NCI-H2196 treated with DMSO at 0.1 percent for 48 hours (cell line): ENCODE data around the gene ASCL2.

Experiments
- DNase-seq: peaks from one replicate; lab custom pipeline; 2025; ENCODE audit not compliant: unreplicated experiment; lab: John Stamatoyannopoulos, UW

Gene ASCL2, protein sequence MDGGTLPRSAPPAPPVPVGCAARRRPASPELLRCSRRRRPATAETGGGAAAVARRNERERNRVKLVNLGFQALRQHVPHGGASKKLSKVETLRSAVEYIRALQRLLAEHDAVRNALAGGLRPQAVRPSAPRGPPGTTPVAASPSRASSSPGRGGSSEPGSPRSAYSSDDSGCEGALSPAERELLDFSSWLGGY

DNA sequence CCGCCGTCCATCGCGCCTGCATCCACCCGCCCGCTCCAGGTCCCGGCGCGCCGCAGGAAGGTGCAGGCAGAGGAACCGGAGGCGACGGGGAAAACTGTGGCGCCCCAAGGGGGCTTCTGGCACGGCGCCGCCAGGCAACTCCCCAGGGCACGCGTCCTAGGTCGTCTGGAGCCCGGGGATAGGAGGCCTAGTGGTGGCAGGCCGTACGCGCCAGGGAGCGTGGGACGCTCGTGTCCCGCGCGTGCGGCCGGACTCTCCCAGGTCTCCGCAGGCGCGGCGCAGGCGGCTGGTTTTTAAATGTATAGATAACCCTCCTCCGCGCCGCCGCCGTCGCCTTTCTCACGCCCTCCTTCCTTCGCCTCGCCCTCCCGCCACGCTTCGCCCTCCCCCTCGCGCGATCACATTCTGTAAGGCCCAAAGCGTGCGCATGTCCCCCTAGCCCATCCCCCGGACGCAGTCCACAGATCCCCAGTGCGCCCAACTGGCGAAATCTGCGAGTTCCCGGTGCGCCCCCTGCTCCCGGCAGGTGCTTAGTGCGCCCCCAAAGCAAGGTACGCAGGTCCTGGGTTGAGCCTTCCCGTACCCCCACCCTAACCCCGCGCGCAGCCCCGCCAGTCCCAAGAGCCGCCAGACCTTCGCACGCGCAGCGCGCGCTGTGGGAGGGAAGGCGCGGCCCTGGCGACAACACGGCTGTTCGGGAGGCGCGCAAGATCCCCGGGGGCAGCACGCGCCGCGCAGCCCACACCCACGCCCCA is at the start of gene ASCL2:
Gene ASCL2 (minus strand): TSS at position 267 of the 755 bp plus-strand sequence. CDS start 256 bp downstream, at position 11.
- no peak for DNase-seq

DNA sequence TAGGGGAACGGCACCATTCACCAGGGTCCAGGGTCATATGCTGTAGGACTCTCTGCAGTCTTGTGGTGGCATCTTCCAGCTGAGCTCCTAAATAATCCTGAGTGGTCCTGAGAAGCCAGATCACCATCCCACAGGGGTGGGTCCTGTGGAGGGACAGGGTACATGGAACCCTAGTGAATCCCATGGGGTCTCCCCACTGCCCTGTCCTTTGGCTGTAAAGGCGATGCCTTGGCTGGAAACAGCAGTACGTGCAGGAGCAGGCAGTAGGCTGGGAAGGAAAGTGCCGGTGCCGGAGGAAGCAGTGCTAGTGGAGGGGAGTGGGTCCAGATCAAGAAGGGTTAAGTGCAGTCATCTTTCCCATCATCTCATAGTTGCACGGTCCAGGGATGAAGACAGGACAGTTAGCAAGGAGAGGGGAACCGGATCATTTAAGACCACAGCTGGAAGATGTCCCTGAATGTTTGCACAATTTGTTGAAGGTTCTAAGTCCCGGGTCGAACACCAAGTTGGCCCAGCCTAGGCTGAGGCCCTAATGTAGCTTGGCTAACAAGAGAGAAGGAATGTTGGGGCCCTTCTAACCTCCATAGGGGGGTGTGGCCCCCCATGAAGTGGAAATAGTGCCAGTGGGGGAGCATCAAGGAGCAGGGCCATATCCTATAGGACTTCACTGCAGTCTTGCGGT is 49.5 kb upstream of the ASCL2 start:
- no peak for DNase-seq

DNA sequence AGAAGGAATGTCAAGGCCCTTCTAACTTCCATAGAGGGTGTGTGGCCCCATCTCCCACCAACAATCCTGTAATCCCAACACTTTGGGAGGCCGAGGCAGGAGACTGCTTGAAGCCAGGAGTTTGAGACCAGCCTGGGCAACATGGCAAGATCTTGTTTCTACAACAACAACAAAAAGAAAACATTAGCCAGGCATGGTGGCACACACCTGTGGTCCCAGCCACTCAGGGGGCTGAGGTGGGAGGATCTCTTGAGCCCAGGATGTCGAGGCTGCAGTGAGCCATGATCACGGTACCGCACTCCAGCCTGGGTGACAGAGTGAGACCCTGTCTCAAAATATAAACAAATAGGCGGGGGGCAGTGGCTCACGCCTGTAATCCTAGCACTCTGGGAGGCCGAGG is 48.3 kb upstream of the ASCL2 start:
- DNase-seq, result no peak

DNA sequence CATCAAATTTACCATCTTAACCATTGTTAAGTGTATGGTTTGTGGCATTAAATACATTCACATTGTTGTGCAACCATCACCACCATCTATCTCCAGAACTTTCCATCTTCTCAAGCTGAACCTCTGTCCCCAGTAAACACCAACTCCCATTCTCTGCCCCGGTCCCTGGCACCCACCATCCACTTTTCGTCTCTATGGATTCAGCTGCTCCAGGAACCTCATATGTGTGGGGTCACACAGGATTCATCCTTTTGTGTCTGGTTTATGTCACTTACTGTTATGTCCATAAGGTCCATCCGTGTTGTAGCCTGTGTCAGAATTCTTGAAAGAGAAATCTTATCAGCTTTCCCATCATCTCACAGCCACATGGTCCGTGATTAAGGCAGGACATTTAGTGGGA is 47.7 kb upstream of the ASCL2 start:
- no peak for DNase-seq

DNA sequence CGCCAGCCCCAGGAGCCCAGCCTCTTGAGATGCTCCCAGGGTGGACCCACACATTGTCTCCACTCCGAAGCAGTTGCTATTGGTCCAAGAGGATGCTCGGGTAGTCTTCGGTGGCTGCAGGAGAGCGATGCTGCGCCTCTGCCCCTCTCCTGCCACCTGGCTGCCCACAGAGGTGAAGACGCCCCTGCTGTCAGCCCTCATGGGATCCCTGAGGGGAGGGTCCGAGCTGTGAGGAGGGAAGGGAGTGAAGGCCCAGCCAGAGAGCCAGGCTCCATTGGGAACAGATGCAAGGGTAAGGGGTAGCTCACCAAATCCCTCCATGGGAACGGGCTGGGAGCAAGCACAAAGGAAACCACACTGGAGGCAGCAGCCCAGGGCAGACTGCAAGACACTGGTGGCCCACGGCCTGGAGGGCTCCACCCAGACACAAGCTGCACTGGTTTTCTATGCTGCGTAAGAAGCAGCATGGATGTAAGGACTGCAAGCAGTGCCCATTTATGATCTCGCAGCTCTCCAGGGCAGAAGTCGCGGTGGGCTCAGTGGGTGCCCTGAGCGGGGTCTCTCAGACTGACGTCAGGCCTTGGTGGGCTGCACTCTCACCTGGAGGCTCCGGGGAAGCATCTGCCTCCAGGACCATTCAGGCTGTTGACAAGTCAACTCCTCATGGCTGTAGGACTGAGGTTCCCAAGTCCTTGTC is 47.1 kb upstream of the ASCL2 start:
- DNase-seq, result no peak

DNA sequence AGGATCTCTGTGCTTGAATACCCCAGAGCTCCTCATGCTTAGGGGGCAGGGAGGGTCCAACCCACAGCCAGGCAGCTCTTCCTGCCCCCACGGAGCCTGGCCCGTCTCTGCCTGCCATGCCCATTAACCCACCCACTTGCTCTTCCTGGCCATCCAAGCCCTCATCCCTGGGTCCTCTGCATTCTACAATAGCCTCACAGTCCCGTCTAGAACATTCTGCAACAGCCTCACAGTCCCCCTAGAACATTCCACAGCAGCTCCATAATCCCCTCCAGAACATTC is 46.5 kb upstream of the ASCL2 start:
- no peak for DNase-seq

DNA sequence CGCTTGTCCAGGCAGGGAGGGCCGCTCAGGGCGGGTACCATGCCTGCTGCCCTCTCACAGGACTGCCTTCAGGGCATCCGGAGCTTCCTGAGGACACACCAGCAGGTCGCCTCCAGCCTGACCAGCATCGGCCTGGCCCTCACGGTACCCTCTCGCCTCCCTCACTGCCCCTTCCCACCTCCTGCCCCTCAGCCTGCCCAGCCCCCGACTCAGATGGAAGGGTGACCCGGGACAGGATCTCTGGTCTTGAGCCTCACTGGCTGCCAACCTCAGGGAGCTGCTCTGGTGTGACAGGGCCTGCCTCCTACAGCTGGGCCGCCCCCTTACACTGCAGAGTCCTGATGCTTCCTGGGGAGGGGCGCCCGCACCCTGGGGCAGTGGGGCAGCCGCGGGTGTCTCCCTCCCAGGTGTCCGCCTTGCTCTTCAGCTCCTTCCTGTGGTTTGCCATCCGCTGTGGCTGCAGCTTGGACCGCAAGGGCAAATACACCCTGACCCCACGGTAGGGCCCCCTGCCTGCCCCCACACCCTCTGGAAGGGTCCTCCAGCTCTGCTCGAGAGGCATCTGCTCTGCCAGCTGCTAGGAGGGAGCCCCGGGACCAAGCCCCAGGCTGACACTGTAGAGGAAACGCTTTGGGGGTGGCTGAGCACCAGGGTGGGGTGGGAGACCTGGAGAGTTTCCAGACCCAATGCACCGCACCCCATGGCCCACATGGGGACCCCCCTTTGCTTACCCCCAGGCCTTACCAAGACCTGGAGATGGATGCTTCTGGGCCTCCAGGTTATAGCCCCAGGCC is 46.0 kb upstream of the ASCL2 start:
- no peak for DNase-seq

DNA sequence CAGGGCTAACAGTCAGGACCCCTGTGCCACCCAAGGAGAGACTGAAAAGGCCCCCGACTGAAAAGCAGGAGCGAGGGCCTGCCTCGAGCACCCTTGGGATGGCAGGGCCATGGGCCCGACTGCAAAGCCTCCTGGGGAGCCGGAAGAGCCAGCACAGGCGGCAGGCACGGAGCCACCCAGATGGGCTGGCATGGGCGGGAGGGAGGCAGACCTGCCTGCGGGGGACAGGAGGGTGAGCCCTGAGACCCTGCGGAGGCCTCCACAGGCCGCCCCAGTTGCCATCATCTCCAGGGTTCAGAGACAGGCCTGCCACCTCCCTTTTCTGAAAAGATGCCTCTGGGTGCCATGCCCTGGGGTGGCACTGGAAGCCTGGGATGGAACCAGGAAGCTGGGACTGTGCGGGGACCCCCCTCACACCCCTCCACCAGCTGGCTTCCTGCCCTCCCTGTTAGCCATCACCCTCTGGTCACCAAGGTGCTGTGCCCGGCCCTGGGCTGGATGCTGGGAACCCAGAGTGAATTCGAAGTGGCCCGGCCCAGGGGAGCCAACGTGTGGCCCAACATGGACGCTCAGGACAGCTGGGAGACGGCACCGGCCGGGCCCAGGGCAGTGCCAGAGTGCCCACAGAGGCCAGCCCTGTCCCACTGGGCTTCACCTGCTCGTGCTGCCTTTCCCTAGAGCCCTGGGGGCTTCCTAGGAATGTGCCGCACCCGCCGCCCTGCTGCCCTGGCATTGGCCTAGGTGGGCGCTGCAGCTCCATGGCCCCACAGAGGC is 45.2 kb upstream of the ASCL2 start:
- no peak for DNase-seq

DNA sequence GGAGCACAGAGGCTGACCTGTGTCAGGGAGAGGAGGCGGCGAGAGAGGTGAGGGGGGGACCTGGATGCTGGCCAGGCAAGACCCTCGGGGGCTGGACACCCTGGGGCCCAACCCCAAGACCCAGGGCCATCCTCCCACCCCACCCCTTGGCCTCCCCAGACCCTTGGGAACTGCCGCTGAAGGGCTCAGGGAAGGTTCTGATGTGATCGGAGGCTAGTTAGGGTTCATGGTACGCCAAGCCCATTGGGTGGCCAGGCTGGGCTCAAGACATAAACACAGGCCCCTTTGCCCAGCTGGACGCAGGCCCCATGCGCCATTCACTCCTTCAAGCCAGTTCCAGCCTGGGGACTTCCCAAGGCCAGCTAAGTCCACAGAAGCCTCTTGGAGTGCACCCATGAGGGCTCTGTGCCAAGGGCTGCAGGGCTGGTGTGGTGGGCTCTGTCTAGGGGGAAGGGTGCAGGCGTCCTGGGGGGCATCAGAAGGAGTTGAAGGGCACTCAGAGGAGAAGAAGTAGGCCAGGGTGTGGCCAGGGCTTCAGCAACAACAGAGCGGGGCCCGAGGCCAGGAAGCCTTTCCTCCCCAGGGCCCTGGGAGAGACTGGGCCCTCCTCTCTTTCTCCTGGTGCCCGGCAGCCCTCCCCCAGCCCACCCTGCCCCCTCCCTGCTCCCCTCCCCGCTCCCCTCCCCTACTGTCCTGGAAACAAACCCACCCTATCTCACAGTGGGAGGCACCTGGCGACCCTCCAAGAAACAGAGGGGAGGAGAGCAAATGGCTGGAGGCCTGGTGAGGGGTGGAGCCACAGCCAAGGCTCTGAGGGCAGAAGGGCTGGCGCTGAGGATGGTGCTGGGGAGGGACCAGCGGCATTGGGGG is 44.4 kb upstream of the ASCL2 start:
- DNase-seq, result peak; percentile 22

DNA sequence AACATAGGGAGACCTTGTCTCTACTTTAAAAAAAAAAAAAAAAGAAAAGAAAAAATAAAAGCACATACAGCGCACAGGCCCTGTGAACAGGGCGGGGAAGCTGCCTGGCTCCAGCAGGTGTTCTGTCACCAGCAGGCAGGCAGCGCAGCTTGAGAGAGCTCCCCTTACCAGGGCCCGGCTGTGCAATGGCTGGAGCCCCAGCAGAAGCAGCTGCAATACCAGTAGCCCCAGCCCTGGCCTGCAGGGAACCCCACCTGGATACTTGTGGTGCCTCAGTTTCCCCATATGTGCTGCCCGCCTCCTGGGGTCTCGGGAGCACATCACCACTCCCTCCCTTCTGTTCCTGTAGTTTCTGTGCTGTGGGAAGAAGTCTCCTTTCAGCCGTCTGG is 43.7 kb upstream of the ASCL2 start:
- DNase-seq, result no peak

DNA sequence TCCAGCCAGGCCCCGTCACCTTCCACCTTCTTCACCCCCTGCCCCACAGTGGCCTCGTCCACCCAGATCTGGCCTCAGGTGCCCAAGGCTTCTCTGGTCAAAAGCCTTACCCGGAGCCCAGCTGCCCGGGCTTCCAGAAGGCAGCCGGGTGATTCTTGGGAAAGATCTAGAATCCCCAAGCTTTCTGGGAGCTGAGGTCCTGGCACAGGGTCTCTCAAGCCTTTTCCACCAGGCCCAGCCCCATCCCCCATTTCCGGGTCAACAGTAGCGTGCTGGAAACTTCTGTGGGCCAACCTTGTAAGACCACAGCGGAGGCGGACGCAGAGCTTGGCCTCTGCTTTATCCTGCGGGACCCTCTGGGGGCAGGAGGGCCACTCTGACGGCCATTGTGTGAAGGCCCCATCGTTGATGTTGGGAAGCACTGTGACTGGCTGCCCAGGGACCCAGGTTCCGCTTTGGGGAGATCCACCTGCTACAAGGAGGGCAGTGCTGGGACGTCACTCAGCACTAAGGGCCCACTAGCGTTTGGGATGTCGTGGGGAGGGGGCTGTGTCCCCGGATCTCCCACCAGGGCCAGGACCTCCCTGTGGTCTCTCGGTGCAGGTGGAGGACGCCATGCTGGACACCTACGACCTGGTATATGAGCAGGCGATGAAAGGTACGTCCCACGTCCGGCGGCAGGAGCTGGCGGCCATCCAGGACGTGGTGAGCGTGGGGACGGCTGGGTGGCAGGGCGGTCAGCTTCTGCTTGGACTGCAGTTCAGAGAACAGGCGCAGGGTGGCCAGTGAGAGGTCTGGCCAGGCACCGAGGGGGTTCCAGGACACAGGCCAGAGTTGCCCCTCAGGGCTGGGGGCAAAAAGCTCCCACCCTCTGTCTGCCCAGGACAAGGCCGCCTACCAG is 42.9 kb upstream of the ASCL2 start:
- DNase-seq, result no peak

DNA sequence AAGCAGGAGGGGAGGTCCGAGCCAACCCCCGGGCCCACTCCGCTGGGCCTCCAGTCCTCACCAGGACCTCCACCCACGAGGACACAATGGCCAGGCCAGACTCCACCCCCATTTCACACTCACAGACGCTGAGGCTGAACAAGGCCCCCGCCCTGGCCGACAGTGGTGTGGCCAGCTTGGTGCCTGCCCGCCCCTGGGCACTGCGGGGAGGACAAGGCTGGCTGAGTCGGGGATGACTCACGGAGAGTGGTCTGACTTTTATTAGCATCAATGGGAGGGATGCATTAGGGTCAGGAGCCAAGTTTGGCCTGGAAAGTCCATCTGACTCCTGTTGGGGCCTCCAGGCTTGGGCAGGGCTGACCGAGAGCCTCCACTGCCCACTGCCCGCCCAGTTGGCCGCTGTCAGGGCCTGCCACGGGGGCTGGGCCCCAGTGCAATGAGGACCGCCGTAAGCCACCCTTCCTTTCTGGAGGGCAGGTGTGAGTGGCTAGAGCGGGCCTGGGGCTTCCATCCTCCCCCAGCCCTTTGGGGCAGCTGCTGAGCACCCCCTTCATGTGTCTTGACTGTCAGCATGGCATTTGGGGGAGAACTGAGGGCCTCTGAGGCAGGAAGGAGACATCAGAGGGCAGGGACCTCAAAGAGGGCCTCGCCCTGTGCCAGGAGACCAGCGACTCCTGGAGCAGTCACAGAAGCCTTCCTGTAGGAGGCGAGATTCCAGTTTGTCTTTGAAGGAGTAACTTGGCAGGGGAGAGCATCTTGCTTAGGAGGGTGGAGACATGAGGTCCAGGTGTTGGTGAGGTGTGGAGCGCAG is 42.0 kb upstream of the ASCL2 start:
- DNase-seq, result no peak

DNA sequence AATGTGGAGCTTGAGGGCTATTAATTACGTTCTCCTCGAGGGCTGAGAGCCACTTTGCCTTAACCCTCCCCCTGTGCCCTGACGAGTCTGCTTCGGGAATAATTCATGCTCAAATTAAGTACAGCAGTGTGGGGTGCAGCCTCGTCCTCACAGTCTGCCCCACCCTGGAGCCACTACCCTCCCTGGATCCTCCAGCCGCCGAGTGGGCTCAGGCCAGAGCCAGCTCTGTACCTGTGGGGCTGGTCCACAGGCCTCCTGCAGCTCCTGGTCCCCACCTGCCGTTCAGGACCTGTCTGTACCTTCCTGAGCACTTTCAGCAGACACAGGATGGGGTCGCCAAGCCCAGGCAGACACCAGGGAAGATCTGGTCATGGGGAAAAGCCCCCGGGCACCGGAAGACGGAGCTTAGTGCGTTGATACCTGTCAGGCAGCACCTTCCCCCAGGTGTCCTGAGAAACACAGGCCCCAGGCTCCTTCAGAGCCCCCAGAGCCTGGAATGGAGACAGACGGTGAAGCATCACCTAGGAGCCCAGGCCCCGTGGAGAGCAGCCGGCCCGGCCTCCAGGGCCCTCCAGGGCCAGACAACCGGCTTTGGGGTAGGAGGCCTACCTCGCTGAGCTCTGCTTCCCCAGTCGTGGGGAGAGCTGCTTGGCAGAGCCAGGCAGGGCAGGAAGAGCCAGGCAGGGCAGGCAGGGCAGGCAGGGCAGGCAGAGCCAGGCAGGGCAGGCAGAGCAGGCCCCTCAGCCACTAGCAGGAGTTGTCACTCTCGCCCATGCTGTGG is 41.2 kb upstream of the ASCL2 start:
- no peak for DNase-seq

DNA sequence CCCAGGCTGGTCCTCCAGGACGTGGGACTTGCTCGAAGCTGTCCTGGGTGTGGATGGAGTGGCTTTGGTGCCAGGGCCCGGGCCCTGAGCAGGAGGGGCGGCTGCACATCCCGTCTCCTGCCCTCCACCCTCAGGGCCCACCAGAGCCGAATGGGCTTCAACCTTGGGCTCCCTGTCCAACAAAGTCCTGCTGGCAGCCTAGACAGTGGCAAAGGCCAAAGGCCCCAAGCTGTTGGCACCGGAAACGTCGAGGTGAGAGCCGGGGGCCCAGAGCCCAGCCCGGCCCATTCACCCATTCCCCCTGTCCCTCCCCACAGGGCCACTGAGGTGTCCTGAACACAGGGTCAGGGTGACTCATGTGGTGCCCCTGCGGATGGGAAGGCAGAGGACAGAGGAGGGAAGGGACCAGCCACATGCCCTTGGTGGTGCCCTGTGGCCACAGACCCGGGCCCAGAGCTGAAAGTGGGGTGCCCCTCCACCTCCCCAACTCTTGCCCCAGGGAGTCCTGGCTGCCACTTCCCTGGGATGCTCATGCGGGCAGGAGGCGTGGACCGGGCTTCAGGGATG is 40.5 kb upstream of the ASCL2 start:
- DNase-seq, result no peak

DNA sequence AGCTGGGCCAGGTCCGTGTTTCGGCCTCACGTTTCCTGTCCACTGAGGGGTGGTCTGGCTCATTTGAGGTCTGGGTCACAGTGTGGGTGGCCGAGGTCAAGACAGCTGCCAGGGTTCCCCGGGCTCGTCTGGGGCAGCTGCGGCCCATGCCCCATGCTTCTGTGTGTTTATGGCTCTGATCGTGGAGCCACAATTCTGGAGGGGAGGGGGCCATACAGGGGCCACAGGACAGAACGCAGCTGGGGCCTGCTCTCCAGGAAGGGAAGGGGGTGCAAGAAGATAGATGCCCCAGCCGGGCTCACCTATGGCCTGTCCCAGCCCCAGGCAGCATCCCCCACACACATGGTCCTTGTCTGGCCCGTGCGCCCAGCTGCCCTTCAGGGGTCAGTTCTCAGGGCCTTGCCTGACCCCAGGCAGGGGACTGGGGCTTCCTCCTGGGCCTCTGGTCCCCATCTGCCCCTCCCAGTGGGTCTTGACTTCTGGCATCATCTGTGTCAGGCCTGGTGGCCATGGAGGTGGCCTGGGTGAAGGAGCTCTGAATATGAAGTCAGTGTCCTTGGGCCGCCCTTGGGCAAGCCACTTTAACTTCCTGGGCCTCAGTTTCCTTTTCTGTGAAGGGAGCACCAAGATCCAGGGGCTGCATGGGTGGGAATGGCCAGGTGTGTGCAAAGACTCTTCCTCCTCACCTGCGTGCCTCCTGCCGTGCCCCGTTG is 39.8 kb upstream of the ASCL2 start:
- DNase-seq, result no peak
